Measurements from ENCODE around the gene HDAC8. TPM values are rescaled to one million over a fixed set of nuclear protein-coding genes. Genes with fewer than 3 reads are reported as not detected.
"Not testable (repeated sequence)": the region's sequence is repeated elsewhere in the genome, so short reads cannot be mapped to it uniquely, and the experiment has no call there.

The HDAC8 gene
- total RNA-seq, 2 donors from 2014 or later = 33.3 to 33.9 TPM

GRCh38 chrX:72408885-72409284 is 163.8 kb downstream of the HDAC8 start:
- Mint-ChIP-seq H3K27me3 (ENCODE audit: insufficient read depth) (peaks cover 13% of the 10 kb centered on the region), H3K4me1 (no peaks in the 10 kb centered on the region), H3K9me3 (peaks cover 70% of the 10 kb centered on the region), H3K36me3 (ENCODE audit: low read depth) (peaks cover 20% of the 10 kb centered on the region), H3K27ac (no peak overlapping the region), H3K4me3 (no peak overlapping the region)
- no peak for TF ChIP-seq CTCF (conservative IDR thresholded peaks at IDR 0.05)
- H3K27me3 ChIP-seq (ENCODE audit: control insufficient read depth, insufficient read depth, low read length, poor library complexity, severe bottlenecking) = no peaks in the 10 kb centered on the region
- H3K9me3 ChIP-seq (ENCODE audit: control insufficient read depth, low read length) = no peaks in the 10 kb centered on the region
- no peak overlapping the region for H3K4me3 ChIP-seq (ENCODE audit: low read length)
- H3K9ac ChIP-seq (ENCODE audit: extremely low read depth, low read length, poor library complexity, severe bottlenecking) = no peak overlapping the region
- 90 to 100% methylated on average over 2 of the region's 2 CpGs for WGBS, 2 experiments (ENCODE audit: insufficient coverage in 1 of 2, insufficient read length in 1 of 2)
- H3K27ac ChIP-seq (ENCODE audit: low read depth, low read length) = no peak overlapping the region
- H3K36me3 ChIP-seq (ENCODE audit: control insufficient read depth, insufficient read depth, low read length) = no peaks in the 10 kb centered on the region
- no peak for DNase-seq
- no peaks in the 10 kb centered on the region for H3K4me1 ChIP-seq (ENCODE audit: control insufficient read depth, insufficient read depth, low read length)

- not testable (repeated sequence) for H3K27me3 Mint-ChIP-seq (ENCODE audit: insufficient read depth); DNase-seq; H3K36me3 Mint-ChIP-seq (ENCODE audit: low read depth); H3K9ac ChIP-seq (ENCODE audit: extremely low read depth, low read length, poor library complexity, severe bottlenecking); H3K27ac ChIP-seq (ENCODE audit: low read depth, low read length); H3K9me3 ChIP-seq (ENCODE audit: control insufficient read depth, low read length); H3K4me1 Mint-ChIP-seq; H3K4me1 ChIP-seq (ENCODE audit: control insufficient read depth, insufficient read depth, low read length); H3K4me3 Mint-ChIP-seq; H3K27me3 ChIP-seq (ENCODE audit: control insufficient read depth, insufficient read depth, low read length, poor library complexity, severe bottlenecking); H3K4me3 ChIP-seq (ENCODE audit: low read length); H3K27ac Mint-ChIP-seq; H3K36me3 ChIP-seq (ENCODE audit: control insufficient read depth, insufficient read depth, low read length)
- WGBS, 2 experiments (ENCODE audit: insufficient coverage in 1 of 2, insufficient read length in 1 of 2) = 93% methylated on average over 2 of the region's 2 CpGs; no CpG with 5 or more reads in 1 of the 2 experiments
- H3K9me3 Mint-ChIP-seq = peaks cover 49% of the 10 kb centered on the region
These were observed 167.5 kb downstream of the HDAC8 start for GRCh38 chrX:72405136-72405535.

GRCh38 chrX:72402614-72403013 is 170.0 kb downstream of the HDAC8 start:
- H3K9me3 Mint-ChIP-seq = peaks cover 39% of the 10 kb centered on the region
- Histone ChIP-seq H3K27ac (ENCODE audit: low read depth, low read length) (no peak overlapping the region), H3K4me1 (ENCODE audit: control insufficient read depth, insufficient read depth, low read length) (no peaks in the 10 kb centered on the region), H3K27me3 (ENCODE audit: control insufficient read depth, insufficient read depth, low read length, poor library complexity, severe bottlenecking) (no peaks in the 10 kb centered on the region), H3K4me3 (ENCODE audit: low read length) (no peak overlapping the region), H3K36me3 (ENCODE audit: control insufficient read depth, insufficient read depth, low read length) (no peaks in the 10 kb centered on the region), H3K9ac (ENCODE audit: extremely low read depth, low read length, poor library complexity, severe bottlenecking) (no peak overlapping the region), H3K9me3 (ENCODE audit: control insufficient read depth, low read length) (no peaks in the 10 kb centered on the region)
- TF ChIP-seq CTCF (conservative IDR thresholded peaks at IDR 0.05) = no peak
- H3K36me3 Mint-ChIP-seq (ENCODE audit: low read depth) = peaks cover 10% of the 10 kb centered on the region
- no peak overlapping the region for H3K4me3 Mint-ChIP-seq
- DNase-seq = no peak
- no peaks in the 10 kb centered on the region for H3K4me1 Mint-ChIP-seq
- no peaks in the 10 kb centered on the region for H3K27me3 Mint-ChIP-seq (ENCODE audit: insufficient read depth)
- no peak overlapping the region for H3K27ac Mint-ChIP-seq

GRCh38 chrX:72399816-72400215 is 172.8 kb downstream of the HDAC8 start:
- no peak overlapping the region for H3K4me3 ChIP-seq (ENCODE audit: low read length)
- no peaks in the 10 kb centered on the region for H3K9me3 ChIP-seq (ENCODE audit: control insufficient read depth, low read length)
- H3K27ac ChIP-seq (ENCODE audit: low read depth, low read length) = no peak overlapping the region
- no peaks in the 10 kb centered on the region for H3K27me3 ChIP-seq (ENCODE audit: control insufficient read depth, insufficient read depth, low read length, poor library complexity, severe bottlenecking)
- Mint-ChIP-seq H3K4me1 (peaks cover 9% of the 10 kb centered on the region), H3K27ac (no peak overlapping the region), H3K27me3 (ENCODE audit: insufficient read depth) (no peaks in the 10 kb centered on the region), H3K9me3 (peaks cover 39% of the 10 kb centered on the region), H3K4me3 (no peak overlapping the region), H3K36me3 (ENCODE audit: low read depth) (peaks cover 4% of the 10 kb centered on the region)
- no peak for TF ChIP-seq CTCF (conservative IDR thresholded peaks at IDR 0.05)
- H3K9ac ChIP-seq (ENCODE audit: extremely low read depth, low read length, poor library complexity, severe bottlenecking) = no peak overlapping the region
- no peaks in the 10 kb centered on the region for H3K36me3 ChIP-seq (ENCODE audit: control insufficient read depth, insufficient read depth, low read length)
- peaks cover 2% of the 10 kb centered on the region for H3K4me1 ChIP-seq (ENCODE audit: control insufficient read depth, insufficient read depth, low read length)
- DNase-seq = no peak
